Measurements from ENCODE around the gene CSDE1.

The CSDE1 gene

DNA sequence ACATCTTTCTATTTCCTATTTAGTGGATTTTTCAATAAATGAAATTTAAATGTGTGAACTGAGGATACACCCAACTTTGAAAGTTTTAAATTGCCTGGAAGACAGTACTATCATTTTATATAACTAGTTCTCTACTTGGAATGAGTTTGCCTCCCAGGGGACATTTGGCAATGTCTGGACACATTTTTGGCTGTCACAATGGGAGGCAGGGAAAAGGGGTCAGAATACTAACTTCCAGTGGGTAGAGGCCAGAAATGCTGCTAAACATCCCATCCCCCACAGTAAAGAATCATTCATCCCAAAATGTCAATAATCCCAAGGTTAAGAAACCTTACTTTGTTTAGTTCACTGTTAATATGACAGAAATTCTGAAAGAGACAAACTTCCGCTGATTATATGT, 28.0 kb downstream of the CSDE1 start:
- Mint-ChIP-seq H3K27me3 (ENCODE audit: low read depth) (no peaks in the 10 kb centered on the region), H3K4me1 (ENCODE audit: low read depth) (no peaks in the 10 kb centered on the region), H3K9me3 (no peaks in the 10 kb centered on the region), H3K4me3 (no peak overlapping the region), H3K36me3 (ENCODE audit: low read depth) (peaks cover 75% of the 10 kb centered on the region), H3K27ac (no peak overlapping the region)
- no peak for DNase-seq (ENCODE audit: low spot score)

DNA sequence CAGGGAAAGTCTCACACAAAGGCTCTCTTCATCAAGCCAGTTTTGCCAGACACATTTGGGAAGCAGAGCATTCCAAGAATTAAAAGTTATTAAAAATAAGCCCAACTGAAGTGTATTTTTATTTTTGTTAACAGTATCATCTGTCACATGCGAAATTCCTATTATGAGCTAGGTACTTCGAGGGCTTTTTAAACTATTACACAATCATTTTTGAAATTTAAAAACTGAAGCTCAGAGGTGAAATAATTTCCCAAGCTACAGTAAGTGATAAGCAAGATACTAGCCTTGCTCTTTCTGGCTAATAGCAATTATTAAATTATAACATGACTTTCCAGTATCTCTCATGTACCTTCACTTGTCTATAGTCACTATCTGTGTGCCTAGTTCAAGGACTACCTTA, 29.2 kb downstream of the CSDE1 start:
- Mint-ChIP-seq H3K4me3 (no peak overlapping the region), H3K36me3 (ENCODE audit: low read depth) (peaks cover 73% of the 10 kb centered on the region), H3K27me3 (ENCODE audit: low read depth) (no peaks in the 10 kb centered on the region), H3K27ac (no peak overlapping the region), H3K9me3 (no peaks in the 10 kb centered on the region), H3K4me1 (ENCODE audit: low read depth) (no peaks in the 10 kb centered on the region)
- DNase-seq (ENCODE audit: low spot score), result no peak

DNA sequence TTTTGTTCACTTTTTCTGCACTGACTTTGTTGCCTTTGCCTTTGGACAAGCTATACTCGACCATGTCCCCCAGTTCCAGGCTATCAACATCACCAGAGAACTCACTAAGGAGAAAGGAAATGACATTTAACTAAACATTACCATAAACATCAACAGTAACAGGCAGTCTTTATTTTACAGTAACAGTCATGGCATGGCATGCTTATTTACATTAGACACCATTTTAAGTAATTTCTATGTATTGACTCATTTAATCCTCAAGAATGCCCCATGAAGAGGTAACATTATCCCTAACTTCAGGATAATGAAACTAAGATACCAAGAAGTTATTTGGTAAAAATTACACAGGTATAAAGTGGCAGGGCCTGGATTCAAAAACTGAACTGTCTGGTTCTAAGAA, 32.6 kb downstream of the CSDE1 start:
- no peak for DNase-seq (ENCODE audit: low spot score)
- Mint-ChIP-seq H3K4me3 (no peak overlapping the region), H3K4me1 (ENCODE audit: low read depth) (no peaks in the 10 kb centered on the region), H3K27me3 (ENCODE audit: low read depth) (no peaks in the 10 kb centered on the region), H3K36me3 (ENCODE audit: low read depth) (peaks cover 68% of the 10 kb centered on the region), H3K9me3 (no peaks in the 10 kb centered on the region), H3K27ac (no peak overlapping the region)

DNA sequence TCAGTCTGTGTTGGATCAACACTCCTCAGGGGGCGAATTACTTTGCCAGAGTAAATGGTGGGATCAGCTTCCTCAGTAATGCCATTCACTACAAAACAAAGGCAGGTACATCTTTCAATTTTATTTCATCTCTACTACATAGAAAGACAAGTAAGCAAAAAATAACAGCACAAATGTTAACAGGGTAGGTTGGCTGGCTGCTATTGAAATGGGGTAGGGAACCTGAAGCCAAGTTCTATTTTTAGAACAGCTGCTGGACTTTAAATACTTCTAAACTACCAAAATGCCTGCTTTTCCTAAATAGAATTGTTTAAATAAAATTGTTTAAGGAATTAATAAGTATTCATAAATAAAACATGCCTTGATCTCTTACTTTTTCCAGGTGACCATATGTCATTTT, 33.9 kb downstream of the CSDE1 start:
- Mint-ChIP-seq H3K9me3 (no peaks in the 10 kb centered on the region), H3K36me3 (ENCODE audit: low read depth) (peaks cover 71% of the 10 kb centered on the region), H3K27me3 (ENCODE audit: low read depth) (no peaks in the 10 kb centered on the region), H3K27ac (no peak overlapping the region), H3K4me3 (no peak overlapping the region), H3K4me1 (ENCODE audit: low read depth) (no peaks in the 10 kb centered on the region)
- no peak for DNase-seq (ENCODE audit: low spot score)

DNA sequence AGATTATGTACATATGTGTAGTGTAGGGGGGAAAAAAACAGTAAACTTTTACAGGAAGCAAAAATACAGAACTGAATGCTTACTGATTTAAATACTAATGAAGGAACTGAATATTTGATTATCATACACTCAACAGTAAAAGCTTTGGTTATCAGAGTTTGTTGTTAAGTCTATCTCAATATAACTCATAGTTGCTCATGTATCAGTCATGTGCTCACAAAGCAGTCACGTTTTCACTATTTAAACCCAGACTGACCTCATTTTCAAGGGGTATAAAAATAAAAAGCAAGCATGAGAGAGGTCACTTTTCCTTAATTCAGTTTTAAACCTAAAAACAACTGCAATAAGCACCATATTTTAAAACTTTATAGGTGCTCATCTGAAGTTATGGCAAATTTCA, 34.3 kb downstream of the CSDE1 start:
- no peaks in the 10 kb centered on the region for H3K9me3 Mint-ChIP-seq
- H3K4me3 Mint-ChIP-seq, result no peak overlapping the region
- no peak overlapping the region for H3K27ac Mint-ChIP-seq
- H3K4me1 Mint-ChIP-seq (ENCODE audit: low read depth), result no peaks in the 10 kb centered on the region
- peaks cover 73% of the 10 kb centered on the region for H3K36me3 Mint-ChIP-seq (ENCODE audit: low read depth)
- H3K27me3 Mint-ChIP-seq (ENCODE audit: low read depth), result no peaks in the 10 kb centered on the region
- DNase-seq (ENCODE audit: low spot score), result no peak

DNA sequence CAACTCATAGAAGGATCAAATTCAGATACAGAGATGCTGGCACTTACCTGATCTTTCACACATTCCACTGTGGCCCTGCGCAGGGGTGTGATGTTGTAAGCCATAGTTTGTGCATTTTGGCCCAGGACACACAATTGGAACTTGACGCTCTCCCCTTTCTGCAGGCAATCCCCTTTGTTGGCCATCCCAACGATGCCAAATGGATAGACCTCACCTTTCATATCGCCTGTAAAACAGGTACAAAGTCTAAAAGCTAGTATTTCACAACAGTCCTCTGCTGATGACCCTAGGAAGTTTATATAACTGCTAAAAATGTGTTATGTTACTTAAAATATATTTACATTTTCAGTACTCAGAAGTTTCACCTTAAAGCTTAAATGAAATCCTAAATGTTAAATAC, 37.3 kb downstream of the CSDE1 start:
- H3K27ac Mint-ChIP-seq, result no peak overlapping the region
- H3K4me3 Mint-ChIP-seq, result no peak overlapping the region
- H3K4me1 Mint-ChIP-seq (ENCODE audit: low read depth), result peaks cover 12% of the 10 kb centered on the region
- H3K27me3 Mint-ChIP-seq (ENCODE audit: low read depth), result no peaks in the 10 kb centered on the region
- H3K9me3 Mint-ChIP-seq, result no peaks in the 10 kb centered on the region
- peaks cover 72% of the 10 kb centered on the region for H3K36me3 Mint-ChIP-seq (ENCODE audit: low read depth)
- no peak for DNase-seq (ENCODE audit: low spot score)

DNA sequence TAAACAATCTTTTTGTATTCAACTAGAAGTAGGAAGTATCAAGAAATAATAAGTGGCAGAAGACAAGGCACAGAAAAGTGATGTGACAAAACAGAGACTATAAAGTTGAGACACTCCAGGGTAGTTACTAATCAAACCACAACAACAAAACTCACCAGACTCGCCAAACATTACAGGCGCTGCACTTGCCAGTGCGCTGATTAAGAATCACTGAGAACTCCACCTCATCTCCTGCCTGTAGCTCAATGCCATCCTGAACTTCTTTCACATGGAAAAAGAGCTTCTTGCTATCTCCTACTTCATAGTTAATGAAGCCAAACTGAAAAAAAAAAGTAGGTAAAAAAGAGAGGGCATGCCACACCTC, 38.4 kb downstream of the CSDE1 start:
- no peaks in the 10 kb centered on the region for H3K27me3 Mint-ChIP-seq (ENCODE audit: low read depth)
- no peak overlapping the region for H3K27ac Mint-ChIP-seq
- H3K4me1 Mint-ChIP-seq (ENCODE audit: low read depth), result peaks cover 14% of the 10 kb centered on the region
- no peaks in the 10 kb centered on the region for H3K9me3 Mint-ChIP-seq
- H3K36me3 Mint-ChIP-seq (ENCODE audit: low read depth), result peaks cover 66% of the 10 kb centered on the region
- no peak overlapping the region for H3K4me3 Mint-ChIP-seq
- DNase-seq (ENCODE audit: low spot score), result no peak

DNA sequence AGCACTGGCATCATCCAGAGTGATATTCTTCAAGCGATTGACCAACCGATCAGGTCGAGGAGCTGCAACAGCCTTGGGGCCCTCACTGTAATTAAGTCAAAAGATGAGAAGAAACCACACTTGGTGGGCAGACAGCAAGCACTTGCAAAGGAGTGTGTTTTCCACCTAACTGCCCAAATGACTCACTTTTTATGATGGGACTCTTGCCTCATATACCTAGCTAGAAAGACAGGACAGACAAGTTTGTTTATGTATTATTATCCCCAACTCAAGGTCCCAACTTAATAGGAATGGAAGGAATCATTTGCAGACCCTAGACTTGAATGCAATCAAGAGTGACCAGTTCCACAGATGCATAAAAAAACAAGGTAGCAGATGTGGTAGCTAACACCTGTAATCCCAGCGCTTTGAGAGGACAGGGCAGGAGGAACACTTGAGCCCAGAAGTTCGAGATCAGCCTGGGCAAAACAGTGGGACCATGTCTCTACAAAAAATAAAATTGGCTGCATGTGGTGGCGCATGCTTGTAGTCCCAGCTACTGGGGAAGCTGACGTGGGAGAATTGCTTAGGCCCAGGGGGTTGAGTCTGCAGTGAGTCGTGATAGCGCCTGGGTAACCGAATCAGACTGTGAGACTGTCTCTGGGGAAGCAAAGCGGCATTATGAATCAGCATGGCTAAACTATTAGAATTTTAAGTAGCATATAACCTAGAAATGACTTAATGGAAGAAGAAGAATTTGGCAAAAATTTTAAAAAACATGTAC, 38.9 kb downstream of the CSDE1 start:
- Mint-ChIP-seq H3K27ac (no peak overlapping the region), H3K9me3 (no peaks in the 10 kb centered on the region), H3K27me3 (ENCODE audit: low read depth) (no peaks in the 10 kb centered on the region), H3K4me1 (ENCODE audit: low read depth) (peaks cover 18% of the 10 kb centered on the region), H3K36me3 (ENCODE audit: low read depth) (peaks cover 67% of the 10 kb centered on the region), H3K4me3 (no peak overlapping the region)
- no peak for DNase-seq (ENCODE audit: low spot score)

DNA sequence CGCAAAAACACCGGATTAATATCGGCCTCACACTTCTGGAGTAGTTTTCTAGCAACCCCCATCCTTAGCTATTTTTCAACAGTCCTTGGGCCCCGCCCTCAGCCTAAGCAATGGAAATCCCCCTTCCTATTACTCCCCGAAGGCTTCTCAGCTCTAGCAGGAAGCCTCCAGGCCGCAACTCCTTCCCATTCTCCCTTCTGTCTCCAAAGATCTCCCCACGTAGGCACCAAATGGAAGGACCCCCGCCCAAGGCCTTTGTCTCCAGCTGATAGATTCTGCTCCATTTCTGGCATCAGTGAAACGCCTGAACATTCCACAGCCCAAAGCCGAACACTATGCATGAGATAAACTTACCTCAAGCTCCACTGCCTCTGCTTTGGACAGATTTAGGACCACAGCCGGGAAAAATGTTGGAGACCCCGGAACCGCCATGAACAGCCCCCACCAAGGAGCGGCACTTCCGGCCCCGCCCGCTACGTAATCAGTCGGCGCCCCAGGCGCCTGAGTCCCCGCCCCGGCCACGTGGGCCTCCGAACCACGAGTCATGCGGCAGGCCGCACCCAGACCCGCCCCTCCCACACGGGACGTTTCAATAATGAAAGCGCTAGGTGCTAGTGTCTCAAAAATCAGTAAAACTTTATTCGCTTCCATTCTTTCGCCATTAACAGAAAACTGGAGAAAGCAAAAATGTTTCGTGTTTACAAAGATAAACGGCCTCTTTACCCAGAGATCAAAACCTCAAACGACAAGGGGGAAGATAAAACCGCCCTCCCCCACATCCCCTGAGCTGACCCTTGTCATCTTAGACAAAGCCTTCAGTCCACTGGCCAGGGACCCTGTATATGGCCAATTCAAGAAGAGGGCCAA, 41.2 kb downstream of the CSDE1 start, which contains the start of gene NRAS:
Gene NRAS, minus strand, starts transcription at position 468 of the 867 bp plus-strand sequence. CDS start 611 bp downstream, outside the sequence.
- Mint-ChIP-seq H3K36me3 (ENCODE audit: low read depth) (peaks cover 65% of the 10 kb centered on the region), H3K4me3 (peak within 1 kb of the TSS; percentile 94), H3K27ac (peak within 1 kb of the TSS; percentile 97), H3K27me3 (ENCODE audit: low read depth) (no peaks in the 10 kb centered on the region), H3K9me3 (no peaks in the 10 kb centered on the region), H3K4me1 (ENCODE audit: low read depth) (peaks cover 20% of the 10 kb centered on the region)
- DNase-seq (ENCODE audit: low spot score), result peak; percentile 94

DNA sequence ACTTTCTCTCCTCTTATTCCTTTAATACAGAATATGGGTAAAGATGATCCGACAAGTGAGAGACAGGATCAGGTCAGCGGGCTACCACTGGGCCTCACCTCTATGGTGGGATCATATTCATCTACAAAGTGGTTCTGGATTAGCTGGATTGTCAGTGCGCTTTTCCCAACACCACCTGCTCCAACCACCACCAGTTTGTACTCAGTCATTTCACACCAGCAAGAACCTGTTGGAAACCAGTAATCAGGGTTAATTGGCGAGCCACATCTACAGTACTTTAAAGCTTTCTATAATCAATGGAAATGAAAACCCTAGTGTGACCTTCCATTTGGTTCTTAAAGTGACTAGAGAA, 41.9 kb downstream of the CSDE1 start:
- peak overlapping the region; percentile 97 for H3K27ac Mint-ChIP-seq
- peaks cover 20% of the 10 kb centered on the region for H3K4me1 Mint-ChIP-seq (ENCODE audit: low read depth)
- no peak for DNase-seq (ENCODE audit: low spot score)
- H3K4me3 Mint-ChIP-seq, result peak overlapping the region; percentile 94
- H3K27me3 Mint-ChIP-seq (ENCODE audit: low read depth), result no peaks in the 10 kb centered on the region
- H3K9me3 Mint-ChIP-seq, result no peaks in the 10 kb centered on the region
- peaks cover 60% of the 10 kb centered on the region for H3K36me3 Mint-ChIP-seq (ENCODE audit: low read depth)

DNA sequence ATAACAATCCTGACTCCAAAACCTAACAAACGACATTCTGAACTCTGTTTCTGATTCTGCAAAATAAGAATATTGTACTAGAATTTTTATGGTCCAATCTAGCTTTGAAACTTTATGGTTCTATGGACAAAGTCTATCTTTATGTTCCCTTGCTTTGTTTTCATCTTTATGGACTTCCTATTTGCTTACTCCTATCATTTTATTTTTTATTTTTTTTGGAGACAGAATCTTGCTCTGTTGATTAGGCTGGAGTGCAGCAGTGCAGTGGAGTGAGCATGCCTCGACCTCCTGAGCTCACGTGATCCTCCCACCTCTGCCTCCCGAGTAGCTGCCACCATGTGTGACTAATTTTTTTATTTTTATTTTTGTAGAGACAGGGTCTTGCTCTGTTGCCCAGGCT, 44.8 kb downstream of the CSDE1 start:
- Mint-ChIP-seq H3K27ac (no peak overlapping the region), H3K4me1 (ENCODE audit: low read depth) (peaks cover 20% of the 10 kb centered on the region), H3K4me3 (no peak overlapping the region), H3K9me3 (no peaks in the 10 kb centered on the region), H3K27me3 (ENCODE audit: low read depth) (no peaks in the 10 kb centered on the region), H3K36me3 (ENCODE audit: low read depth) (peaks cover 49% of the 10 kb centered on the region)
- no peak for DNase-seq (ENCODE audit: low spot score)

DNA sequence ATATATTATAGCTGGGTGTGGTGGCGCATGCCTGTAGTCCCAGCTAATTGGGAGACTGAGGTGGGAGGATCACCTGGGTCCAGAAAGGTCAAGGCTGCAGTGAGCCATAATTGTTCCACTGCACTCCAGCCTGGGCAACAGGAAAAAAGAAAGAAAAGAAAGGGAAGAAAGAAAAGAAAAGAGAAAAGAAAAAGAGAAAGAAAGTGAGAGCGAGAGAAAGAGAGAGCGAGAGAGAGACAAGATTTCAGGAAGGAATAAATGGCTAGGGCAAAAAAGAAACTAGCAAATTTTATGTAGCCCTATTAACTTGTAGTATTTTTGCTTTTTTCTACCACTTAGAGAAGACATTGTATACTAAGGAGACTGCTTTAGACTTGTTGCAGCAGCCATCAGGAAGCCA, 47.4 kb downstream of the CSDE1 start:
- no peak overlapping the region for H3K27ac Mint-ChIP-seq
- H3K4me1 Mint-ChIP-seq (ENCODE audit: low read depth), result peaks cover 7% of the 10 kb centered on the region
- no peak for DNase-seq (ENCODE audit: low spot score)
- no peaks in the 10 kb centered on the region for H3K27me3 Mint-ChIP-seq (ENCODE audit: low read depth)
- peaks cover 50% of the 10 kb centered on the region for H3K36me3 Mint-ChIP-seq (ENCODE audit: low read depth)
- H3K4me3 Mint-ChIP-seq, result no peak overlapping the region
- no peaks in the 10 kb centered on the region for H3K9me3 Mint-ChIP-seq

DNA sequence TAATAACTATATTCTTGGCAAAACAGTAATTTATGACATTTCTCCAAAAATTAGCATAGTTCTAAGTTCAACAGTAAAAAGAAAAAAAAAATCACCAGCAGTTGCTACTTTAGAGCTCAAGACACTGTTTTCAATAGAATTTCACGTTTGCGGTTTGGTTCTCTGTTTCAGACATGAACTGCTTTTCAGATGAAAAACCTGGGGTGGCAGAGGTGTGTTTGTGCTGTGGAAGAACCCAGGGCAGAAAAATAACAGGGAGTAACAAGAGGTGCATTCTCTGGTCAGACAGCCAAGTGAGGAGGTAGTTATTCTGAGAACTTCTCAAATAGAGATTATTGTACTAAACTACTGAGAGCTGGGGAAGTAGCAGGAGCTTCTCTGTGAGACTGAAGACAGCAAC, 50.2 kb downstream of the CSDE1 start:
- H3K4me1 Mint-ChIP-seq (ENCODE audit: low read depth), result no peaks in the 10 kb centered on the region
- no peak for DNase-seq (ENCODE audit: low spot score)
- no peak overlapping the region for H3K4me3 Mint-ChIP-seq
- no peak overlapping the region for H3K27ac Mint-ChIP-seq
- no peaks in the 10 kb centered on the region for H3K27me3 Mint-ChIP-seq (ENCODE audit: low read depth)
- H3K36me3 Mint-ChIP-seq (ENCODE audit: low read depth), result peaks cover 39% of the 10 kb centered on the region
- no peaks in the 10 kb centered on the region for H3K9me3 Mint-ChIP-seq

DNA sequence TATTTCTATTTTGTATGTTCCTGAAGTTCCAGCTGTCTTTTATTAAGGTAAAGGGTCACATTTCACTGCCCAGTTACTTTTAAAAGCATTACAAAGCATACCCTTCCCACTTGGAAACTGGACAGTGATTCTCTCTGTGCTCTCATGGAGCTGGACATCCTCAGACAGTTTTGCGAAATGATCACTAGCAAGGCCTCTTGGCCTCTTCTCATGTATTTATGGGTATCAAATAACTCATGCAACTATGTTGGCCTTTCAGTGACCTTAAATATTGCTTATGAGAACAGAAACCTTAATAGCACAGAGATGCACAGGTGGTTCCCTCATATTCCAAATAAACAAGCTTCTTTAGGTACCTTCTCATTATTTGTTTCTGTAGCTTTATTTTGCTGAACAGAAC, 54.5 kb downstream of the CSDE1 start:
- H3K36me3 Mint-ChIP-seq (ENCODE audit: low read depth), result peaks cover 21% of the 10 kb centered on the region
- no peak overlapping the region for H3K27ac Mint-ChIP-seq
- no peak for DNase-seq (ENCODE audit: low spot score)
- H3K9me3 Mint-ChIP-seq, result no peaks in the 10 kb centered on the region
- H3K4me3 Mint-ChIP-seq, result no peak overlapping the region
- H3K4me1 Mint-ChIP-seq (ENCODE audit: low read depth), result no peaks in the 10 kb centered on the region
- no peaks in the 10 kb centered on the region for H3K27me3 Mint-ChIP-seq (ENCODE audit: low read depth)
